ENCODE measurements around the gene VWA5A. TPM values are rescaled to one million over a fixed set of nuclear protein-coding genes. Genes with fewer than 3 reads are reported as not detected.

VWA5A gene
- total RNA-seq, 1 donor from 2014 or later = 3.1 TPM

GRCh38 chr11:124150684-124151083 is 35.4 kb downstream of the VWA5A start:
- no peak for TF ChIP-seq CTCF (IDR thresholded peaks at IDR 0.05)
- Mint-ChIP-seq H3K4me3 (ENCODE audit: unreplicated experiment) (no peak overlapping the region), H3K9me3 (ENCODE audit: low read depth) (peaks cover 6% of the 10 kb centered on the region), H3K4me1 (ENCODE audit: low read depth) (no peaks in the 10 kb centered on the region), H3K27ac (ENCODE audit: unreplicated experiment) (no peak overlapping the region), H3K36me3 (ENCODE audit: low read depth) (peaks cover 1% of the 10 kb centered on the region), H3K27me3 (ENCODE audit: low read depth) (peaks cover 15% of the 10 kb centered on the region)
- no peak for DNase-seq (ENCODE audit: low spot score)

- H3K27me3 Mint-ChIP-seq (ENCODE audit: low read depth) = peaks cover 27% of the 10 kb centered on the region
- no peak overlapping the region for H3K27ac Mint-ChIP-seq (ENCODE audit: unreplicated experiment)
- no peak for DNase-seq (ENCODE audit: low spot score)
- no peak for TF ChIP-seq CTCF (IDR thresholded peaks at IDR 0.05)
- H3K4me3 Mint-ChIP-seq (ENCODE audit: unreplicated experiment) = no peak overlapping the region
- H3K36me3 Mint-ChIP-seq (ENCODE audit: low read depth) = peaks cover 1% of the 10 kb centered on the region
- peaks cover 6% of the 10 kb centered on the region for H3K9me3 Mint-ChIP-seq (ENCODE audit: low read depth)
- no peaks in the 10 kb centered on the region for H3K4me1 Mint-ChIP-seq (ENCODE audit: low read depth)
These were observed 37.6 kb downstream of the VWA5A start for GRCh38 chr11:124152770-124153407.

- DNase-seq (ENCODE audit: low spot score) = no peak
- Mint-ChIP-seq H3K27ac (ENCODE audit: unreplicated experiment) (no peak overlapping the region), H3K27me3 (ENCODE audit: low read depth) (peaks cover 30% of the 10 kb centered on the region), H3K4me3 (ENCODE audit: unreplicated experiment) (no peak overlapping the region), H3K4me1 (ENCODE audit: low read depth) (no peaks in the 10 kb centered on the region), H3K9me3 (ENCODE audit: low read depth) (peaks cover 6% of the 10 kb centered on the region), H3K36me3 (ENCODE audit: low read depth) (peaks cover 1% of the 10 kb centered on the region)
- TF ChIP-seq CTCF (IDR thresholded peaks at IDR 0.05) = no peak
These were observed 38.6 kb downstream of the VWA5A start for GRCh38 chr11:124153821-124154220.

GRCh38 chr11:124159481-124159880 is 44.2 kb downstream of the VWA5A start:
- Mint-ChIP-seq H3K27me3 (ENCODE audit: low read depth) (peaks cover 35% of the 10 kb centered on the region), H3K4me1 (ENCODE audit: low read depth) (no peaks in the 10 kb centered on the region), H3K36me3 (ENCODE audit: low read depth) (no peaks in the 10 kb centered on the region), H3K9me3 (ENCODE audit: low read depth) (no peaks in the 10 kb centered on the region), H3K4me3 (ENCODE audit: unreplicated experiment) (no peak overlapping the region), H3K27ac (ENCODE audit: unreplicated experiment) (no peak overlapping the region)
- TF ChIP-seq CTCF (IDR thresholded peaks at IDR 0.05) = no peak
- DNase-seq (ENCODE audit: low spot score) = no peak

GRCh38 chr11:124160986-124161385 is 45.7 kb downstream of the VWA5A start:
- H3K27me3 Mint-ChIP-seq (ENCODE audit: low read depth) = peaks cover 26% of the 10 kb centered on the region
- DNase-seq (ENCODE audit: low spot score) = no peak
- no peak overlapping the region for H3K27ac Mint-ChIP-seq (ENCODE audit: unreplicated experiment)
- TF ChIP-seq CTCF (IDR thresholded peaks at IDR 0.05) = no peak
- H3K4me3 Mint-ChIP-seq (ENCODE audit: unreplicated experiment) = no peak overlapping the region
- H3K4me1 Mint-ChIP-seq (ENCODE audit: low read depth) = no peaks in the 10 kb centered on the region
- no peaks in the 10 kb centered on the region for H3K9me3 Mint-ChIP-seq (ENCODE audit: low read depth)
- H3K36me3 Mint-ChIP-seq (ENCODE audit: low read depth) = no peaks in the 10 kb centered on the region
